ENCODE results near the gene CDH1. TPM values are rescaled to one million over a fixed set of nuclear protein-coding genes. Genes with fewer than 3 reads are reported as not detected.

CDH1 gene
- total RNA-seq, 4 donors from 2014 or later: 17.9 to 32.9 (median 20.2) TPM

GRCh38 chr16:68740628-68741346, 3.7 kb downstream of the CDH1 start:
- Histone ChIP-seq H3K9me3 (no peaks in the 10 kb centered on the region), H3K27me3 (peaks cover 0 to 29% of the 10 kb centered on the region in 2 donors), H3K36me3 (no peaks in the 10 kb centered on the region), H3K4me3 (no peak overlapping the region), H3K27ac (peak overlapping the region in 2 of 4 donors; percentile 8 to 9), H3K4me1 (peaks cover 0 to 17% (median 9%) of the 10 kb centered on the region in 4 donors)
- TF ChIP-seq CTCF (IDR thresholded peaks at IDR 0.05) (no peak), POLR2A (IDR thresholded peaks at IDR 0.05) (no peak), EP300 (IDR thresholded peaks at IDR 0.05) (no peak)
- 61% methylated on average over 9 of the region's 9 CpGs for WGBS, 2 donors
- DNase-seq (ENCODE audit: low spot score in 2 of 2): no peak

GRCh38 chr16:68743664-68744063, 6.6 kb downstream of the CDH1 start:
- no peak overlapping the region for H3K4me3 ChIP-seq
- H3K4me1 ChIP-seq: peaks cover 0 to 3% (median 0%) of the 10 kb centered on the region in 4 donors
- H3K27ac ChIP-seq: peak overlapping the region in 2 of 4 donors; percentile 10 to 23
- WGBS, 2 donors: 87 to 90% methylated on average over 4 of the region's 4 CpGs
- no peaks in the 10 kb centered on the region for H3K36me3 ChIP-seq
- no peak for DNase-seq (ENCODE audit: low spot score in 2 of 2)
- H3K27me3 ChIP-seq: peaks cover 0 to under 1% of the 10 kb centered on the region in 2 donors
- no peaks in the 10 kb centered on the region for H3K9me3 ChIP-seq
- TF ChIP-seq POLR2A (IDR thresholded peaks at IDR 0.05) (no peak), EP300 (IDR thresholded peaks at IDR 0.05) (no peak), CTCF (IDR thresholded peaks at IDR 0.05) (no peak)

GRCh38 chr16:68744744-68745280, 7.7 kb downstream of the CDH1 start:
- TF ChIP-seq CTCF (IDR thresholded peaks at IDR 0.05): no peak
- no peak for TF ChIP-seq POLR2A (IDR thresholded peaks at IDR 0.05)
- TF ChIP-seq EP300 (IDR thresholded peaks at IDR 0.05): no peak
- no peak for DNase-seq (ENCODE audit: low spot score in 2 of 2)
- WGBS, 2 donors: 58 to 67% methylated on average over 11 of the region's 11 CpGs
- Histone ChIP-seq H3K27ac (peak overlapping the region in 1 of 4 donors; percentile 10), H3K36me3 (no peaks in the 10 kb centered on the region), H3K9me3 (no peaks in the 10 kb centered on the region), H3K27me3 (no peaks in the 10 kb centered on the region), H3K4me1 (peaks cover 0 to 3% (median 0%) of the 10 kb centered on the region in 4 donors), H3K4me3 (no peak overlapping the region)

GRCh38 chr16:68746951-68747350, 9.9 kb downstream of the CDH1 start:
- H3K36me3 ChIP-seq: no peaks in the 10 kb centered on the region
- no peaks in the 10 kb centered on the region for H3K9me3 ChIP-seq
- no peak overlapping the region for H3K27ac ChIP-seq

More at GRCh38 chr16:68746951-68747350, 9.9 kb downstream of the CDH1 start:
- Histone ChIP-seq H3K27me3 (no peaks in the 10 kb centered on the region), H3K4me1 (no peaks in the 10 kb centered on the region), H3K4me3 (no peak overlapping the region)
- DNase-seq (ENCODE audit: low spot score in 2 of 2): no peak
- TF ChIP-seq CTCF (IDR thresholded peaks at IDR 0.05) (no peak), POLR2A (IDR thresholded peaks at IDR 0.05) (no peak), EP300 (IDR thresholded peaks at IDR 0.05) (no peak)

All from tibial nerve (tissue), 4 donors.